GM12878 (cell line): ENCODE results near the gene ATP13A2. TPM values are rescaled to one million over a fixed set of nuclear protein-coding genes. Genes with fewer than 3 reads are reported as not detected.
A peak's percentile ranks its signal among the peaks of the same experiment; 100 is the strongest.

ENCODE experiments used
- ATAC-seq: fragments of 200-7000 bp; cut with Tn5 transposase; 3 replicates; pipeline ENCODE4 v1.9.1; 2020; ENCODE audit warnings: mild to moderate bottlenecking, moderate library complexity
- BruUV-seq: library from RNA; stranded (reverse); fragments of 400-500 nt; replicated peaks from 2 replicates; lab custom pipeline; 2021; lab: Mats Ljungman, UMichigan
- CTCF ChIA-PET: fragments of 300-600 bp; sonication (Branson Sonifier 250); formaldehyde crosslinking; extraction: SDS; loops from one replicate; lab custom pipeline; 2021; ENCODE audit warnings: inconsistent platforms; lab: Yijun Ruan, JAX
- POLR2A ChIA-PET: fragments of 350-600 bp; formaldehyde crosslinking; extraction: SDS; loops from one replicate; lab custom pipeline; 2021; ENCODE audit warnings: inconsistent platforms; lab: Charles Lee
- RAD21 ChIA-PET: fragments of 300-600 bp; sonication (Branson Sonifier 250); formaldehyde crosslinking; loops from one replicate; lab custom pipeline; 2023; ENCODE audit warnings: antibody characterized with exemption; ENCODE audit not compliant: unreplicated experiment; lab: Charles Lee
- SMC1A ChIA-PET: fragments of 300-600 bp; sonication (Branson Sonifier 250); formaldehyde crosslinking; loops from one replicate; lab custom pipeline; 2023; ENCODE audit not compliant: unreplicated experiment, uncharacterized antibody; lab: Charles Lee
- DNase-seq: peaks from one replicate; pipeline ENCODE4 v3.0.0-alpha.2; 2011; ENCODE audit warnings: low read depth, low spot score
- FAIRE-seq: peaks from 3 replicates; lab custom pipeline; 2011; peaks lifted over from hg19 to GRCh38; lab: Jason Lieb, UNC
- H2AFZ ChIP-seq: 2 replicates; pipeline ENCODE4 v1.6.0; 2011; ENCODE audit warnings: low read depth, low read length, control low read depth; ENCODE audit not compliant: control insufficient read depth
- H3K27ac ChIP-seq: 2 replicates; pipeline ENCODE4 v1.5.1; 2011; ENCODE audit warnings: control low read depth; ENCODE audit not compliant: control insufficient read depth, insufficient read depth
- H3K27me3 ChIP-seq, 2 experiments: replicated peaks in 1 of 2; 2 replicates each; pipeline versions ENCODE4 v1.6.0 to v1.6.1; 2011; ENCODE audit warnings: low read length in 1 of 2; ENCODE audit not compliant: control insufficient read depth in 2 of 2, insufficient read depth in 2 of 2
- H3K36me3 ChIP-seq, 2 experiments: 2 replicates each; pipeline ENCODE4 v1.5.1; 2011; ENCODE audit warnings: low read length in 1 of 2; ENCODE audit not compliant: control insufficient read depth in 2 of 2, insufficient read depth in 2 of 2
- H3K4me1 ChIP-seq: 2 replicates; pipeline ENCODE4 v1.6.1; 2011; ENCODE audit warnings: mild to moderate bottlenecking, low read length, moderate library complexity, mixed read lengths; ENCODE audit not compliant: control insufficient read depth, insufficient read depth
- H3K4me2 ChIP-seq: 2 replicates; pipeline ENCODE4 v1.6.0; 2011; ENCODE audit warnings: control low read depth; ENCODE audit not compliant: control insufficient read depth, insufficient read depth
- H3K4me3 ChIP-seq: fragments of 200-600 bp; sonication (generic); 2 replicates; pipeline ENCODE4 v1.5.1; 2016
- H3K79me2 ChIP-seq: 2 replicates; pipeline ENCODE4 v1.6.0; 2011; ENCODE audit warnings: low read length; ENCODE audit not compliant: control insufficient read depth, insufficient read depth
- H3K9ac ChIP-seq: 2 replicates; pipeline ENCODE4 v1.8.0; 2011; ENCODE audit warnings: low read length, control low read depth, mixed read lengths; ENCODE audit not compliant: control insufficient read depth, insufficient read depth
- H3K9me3 ChIP-seq: replicated peaks from 3 replicates; pipeline ENCODE4 v1.5.1; 2011; ENCODE audit warnings: mild to moderate bottlenecking, low read length; ENCODE audit not compliant: control insufficient read depth, insufficient read depth
- H4K20me1 ChIP-seq: 2 replicates; pipeline ENCODE4 v1.6.0; 2011; ENCODE audit not compliant: control insufficient read depth, insufficient read depth
- ASH2L ChIP-seq: fragments of 300-600, 200-600 bp; sonication (generic); IDR thresholded peaks from 2 replicates; pipeline ENCODE4 v1.6.1; 2017; ENCODE audit warnings: low read depth, mild to moderate bottlenecking, borderline replicate concordance
- BCL11A ChIP-seq: IDR thresholded peaks from 2 replicates; pipeline ENCODE4 v1.6.1; 2011; ENCODE audit warnings: low read depth, low read length
- EED ChIP-seq: sonication (generic); IDR thresholded peaks from 2 replicates; pipeline ENCODE4 v1.6.1; 2016; ENCODE audit warnings: antibody characterized with exemption, low read depth
- IKZF1 ChIP-seq: fragments of 450-650 bp; conservative IDR thresholded peaks from 2 replicates; pipeline ENCODE4 v1.6.1; 2017; ENCODE audit warnings: antibody characterized with exemption, mild to moderate bottlenecking
- MTA2 ChIP-seq: fragments of 450-650 bp; IDR thresholded peaks from 2 replicates; pipeline ENCODE4 v1.6.1; 2016; ENCODE audit warnings: low read depth, mild to moderate bottlenecking, moderate library complexity
- MTA3 ChIP-seq: IDR thresholded peaks from 2 replicates; pipeline ENCODE4 v1.6.1; 2012; ENCODE audit warnings: low read length, inconsistent platforms, borderline replicate concordance
- MXI1 ChIP-seq: fragments of 150-350 bp; IDR thresholded peaks from 2 replicates; pipeline ENCODE4 v1.6.1; 2011; ENCODE audit warnings: low read depth, mild to moderate bottlenecking, inconsistent platforms, low read length, improper control_type of control experiment
- NR2C1 ChIP-seq: fragments of 450-650 bp; IDR thresholded peaks from 2 replicates; pipeline ENCODE4 v1.6.1; 2017; ENCODE audit warnings: antibody characterized with exemption, mild to moderate bottlenecking, moderate library complexity
- NR2F1 ChIP-seq: fragments of 450-650 bp; conservative IDR thresholded peaks from 2 replicates; pipeline ENCODE4 v1.6.1; 2017; ENCODE audit warnings: mild to moderate bottlenecking
- PAX5 ChIP-seq: IDR thresholded peaks from 2 replicates; pipeline ENCODE4 v1.6.1; 2011; ENCODE audit warnings: low read depth, low read length, borderline replicate concordance
- YY1 ChIP-seq: IDR thresholded peaks from 2 replicates; pipeline ENCODE4 v1.6.1; 2011; ENCODE audit warnings: low read depth, mild to moderate bottlenecking, low read length
- ZBTB11 ChIP-seq: fragments of 450-650 bp; formaldehyde crosslinking; IDR thresholded peaks from 2 replicates; pipeline ENCODE4 v1.5.0; 2022; ENCODE audit warnings: mild to moderate bottlenecking, missing genetic modification characterization
- ZBTB4 ChIP-seq: fragments of 450-650 bp; formaldehyde crosslinking; IDR thresholded peaks from 2 replicates; pipeline ENCODE4 v1.4.0; 2022; ENCODE audit warnings: mild to moderate bottlenecking, moderate library complexity
- ZNF207 ChIP-seq: fragments of 450-650 bp; IDR thresholded peaks from 2 replicates; pipeline ENCODE4 v1.6.1; 2014; ENCODE audit warnings: antibody characterized with exemption, mild to moderate bottlenecking, borderline replicate concordance
- WGBS: methylation state at CpG from one replicate; pipeline ENCODE4 v1.1.6; 2016; ENCODE audit warnings: low lambda C conversion rate; ENCODE audit not compliant: insufficient replicate concordance, insufficient coverage; ENCODE audit errors: missing lambda C conversion rate; 5-methylcytosine and 5-hydroxymethylcytosine counted together
- in situ Hi-C: fragments of 300-500 bp; cut with MboI; formaldehyde crosslinking; loops from 9 replicates; pipeline ENCODE4 v1.14.3; 2018; ENCODE audit warnings: mixed read lengths
- intact Hi-C: fragments of 100-400 bp; cut with micrococcal nuclease; formaldehyde crosslinking; loops from one replicate; pipeline ENCODE4 v1.14.2; 2022; ENCODE audit not compliant: unreplicated experiment
- polyA plus RNA-seq, 11 experiments: library from polyadenylated mRNA; depleted of rRNA in 4 of 11; unstranded in 6 of 11; stranded (reverse) in 5 of 11; fragments of >200 nt; fragmentation: Nextera tagmentation in 4 of 11; fragmentation: Illumina TruSeq in 1 of 11; extraction: Ambion mirVana in 4 of 11; extraction: Trizol in 1 of 11; gene quantifications; 1 replicate in 1 of 11; 2 replicates in 10 of 11; pipeline versions ENCODE4 v1.2.1 to v1.2.3, GENCODE V29; 2011 to 2016; ENCODE audit warnings: inconsistent platforms in 2 of 11, missing spikeins in 2 of 11, low read depth in 1 of 11
- total RNA-seq, 4 experiments: library from RNA; depleted of rRNA in 3 of 4; stranded (reverse); fragments of >200 nt in 3 of 4; fragmentation: Illumina TruSeq in 1 of 4; extraction: Trizol in 1 of 4; gene quantifications; 2 replicates each; pipeline versions ENCODE4 v1.2.1 to v1.2.3, GENCODE V29; 2013 to 2021

ATP13A2 gene
- total and polyA plus RNA-seq, 10 of the 15 experiments (the other 5 are each of a cell fraction or from before 2014, with no cell fraction given): 0.24 to 30.5 (median 8.0) TPM

GRCh38 chr1:17014671-17015567 lies 3.2 kb upstream of the ATP13A2 start (continued):
- TF ChIP-seq ASH2L (no peak), ZBTB11 (no peak), NR2C1 (no peak), MTA3 (no peak), NR2F1 (no peak)
- TF ChIP-seq, all 136 proteins: peak for 0

DNA sequence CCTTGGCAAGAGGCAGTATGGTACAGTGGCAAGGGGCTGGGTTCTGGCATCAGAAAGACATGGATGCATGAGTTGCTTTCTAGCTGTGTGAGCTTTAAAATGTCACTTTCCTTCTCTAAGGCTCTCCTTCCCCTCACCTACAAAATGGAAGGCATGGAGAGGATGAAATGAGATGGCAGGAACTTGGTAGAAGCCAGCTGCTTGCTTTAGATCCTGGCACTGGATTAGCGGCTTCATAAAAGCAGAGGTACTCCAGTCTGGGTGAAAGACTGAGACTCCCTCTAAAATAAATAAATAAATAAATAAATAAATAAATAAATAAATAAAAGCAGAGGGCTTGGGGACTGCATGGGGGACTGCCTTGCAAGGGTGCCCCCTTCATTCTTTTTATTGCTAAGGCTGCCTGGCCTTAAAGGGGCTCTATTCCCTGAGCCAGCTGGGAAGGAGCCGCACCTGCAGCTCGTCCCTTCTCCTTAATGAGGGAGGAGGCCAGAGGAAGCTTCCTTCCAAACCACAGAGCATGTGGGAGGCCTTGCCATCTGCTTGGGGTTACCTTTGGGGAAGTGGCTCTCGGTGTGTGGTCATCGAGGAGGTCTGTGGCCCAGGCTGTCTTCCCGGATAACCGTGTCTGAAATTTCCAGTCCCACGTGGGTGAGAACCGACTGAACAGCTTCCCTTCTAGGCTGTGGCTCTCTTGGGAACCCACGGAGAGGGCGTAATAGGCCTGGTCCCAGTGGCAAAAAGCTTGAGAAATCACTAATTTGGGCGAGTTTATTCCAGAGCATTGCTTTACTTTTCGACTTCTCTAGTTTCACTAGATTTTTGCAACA lies 2.0 kb upstream of the ATP13A2 start:
- no peak overlapping the region for H3K4me2 ChIP-seq
- in situ Hi-C loops: no loop called here
- TF ChIP-seq EED (peak; percentile 62), ZNF207 (no peak), ZBTB4 (CRISPR knock-in tag) (no peak), MXI1 (no peak), MTA2 (0 out of 2 replicates have a peak, but pooled peaks have one; percentile 21), YY1 (0 out of 2 replicates have a peak, but pooled peaks have one; percentile 15), IKZF1 (peak; percentile 60), PAX5 (0 out of 2 replicates have a peak, but pooled peaks have one; percentile 25), BCL11A (0 out of 2 replicates have a peak, but pooled peaks have one; percentile 10)

More for the DNA sequence above, 2.0 kb upstream of the ATP13A2 start:
- CTCF ChIA-PET: interaction anchor here (0.6 to 2.0 kb wide), 4 partner anchors 32 to 393 kb away, joined by 3 to 6 read pairs (median 3); no protein-coding TSS in a partner anchor
- 30% methylated on average over 13 of the region's 13 CpGs for WGBS
- FAIRE-seq (no peak), DNase-seq (peak; percentile 15), ATAC-seq (no peak)
- Histone ChIP-seq H3K9ac (no peak overlapping the region), H3K4me1 (peaks cover 27% of the 10 kb centered on the region), H3K36me3 (peaks cover 4 to 9% of the 10 kb centered on the region in 2 experiments; a peak in 2 of 4 replicates), H3K4me3 (no peak overlapping the region), H3K79me2 (peaks cover 2% of the 10 kb centered on the region), H3K27ac (no peak overlapping the region), H4K20me1 (no peaks in the 10 kb centered on the region), H3K27me3 (no peaks in the 10 kb centered on the region), H2AFZ (no peak overlapping the region), H3K9me3 (no peaks in the 10 kb centered on the region)
- SMC1A ChIA-PET: interaction anchor here (0.6 to 1.9 kb wide), 4 partner anchors 10 to 128 kb away, joined by 3 to 8 read pairs (median 4); no protein-coding TSS in a partner anchor
- no TSS peak for BruUV-seq
- intact Hi-C loops: no loop called here
- RAD21 ChIA-PET: interaction anchor here (1.0 kb wide), 1 partner anchor 32 kb away, joined by 3 read pairs; no protein-coding TSS in a partner anchor
- POLR2A ChIA-PET: no interaction called here
